Measurements from ENCODE around the gene CEP44.

DNA sequence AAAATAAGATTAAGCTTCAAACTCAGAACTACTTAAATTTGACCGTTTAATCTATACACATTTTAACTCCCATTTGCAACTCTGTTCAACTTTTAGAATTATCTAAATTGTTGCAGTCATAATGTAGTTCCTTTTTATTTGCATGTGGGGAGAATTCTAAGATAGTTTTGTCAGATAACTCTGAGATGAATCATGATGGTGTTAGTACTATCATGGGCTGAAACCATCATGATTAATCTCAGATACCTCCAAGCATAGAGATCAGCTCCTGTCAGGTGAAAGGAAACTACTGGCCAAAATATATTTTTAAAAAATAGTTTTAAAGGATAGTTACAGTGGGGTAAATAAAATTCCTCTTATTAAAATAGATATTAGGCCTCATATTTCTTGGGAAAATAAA, 39.3 kb upstream of the CEP44 start:
- TF ChIP-seq POLR2A (IDR thresholded peaks at IDR 0.05; ENCODE audit: low read depth, low read length) (no peak), POLR2AphosphoS5 (IDR thresholded peaks at IDR 0.05; ENCODE audit: low read depth, low read length) (no peak), TAF1 (IDR thresholded peaks at IDR 0.05; ENCODE audit: low read depth, low read length) (no peak), SPI1 (IDR thresholded peaks at IDR 0.05; ENCODE audit: low read depth, low read length) (no peak), POU2F2 (IDR thresholded peaks at IDR 0.05; ENCODE audit: low read depth, low read length) (no peak)
